Fibroblast of skin of right biceps (primary cell): ENCODE results near the gene TSPAN14.

Source experiments
- DNase-seq: peaks from one replicate; pipeline ENCODE4 v3.0.0-alpha.2; 2013

Gene TSPAN14

DNA sequence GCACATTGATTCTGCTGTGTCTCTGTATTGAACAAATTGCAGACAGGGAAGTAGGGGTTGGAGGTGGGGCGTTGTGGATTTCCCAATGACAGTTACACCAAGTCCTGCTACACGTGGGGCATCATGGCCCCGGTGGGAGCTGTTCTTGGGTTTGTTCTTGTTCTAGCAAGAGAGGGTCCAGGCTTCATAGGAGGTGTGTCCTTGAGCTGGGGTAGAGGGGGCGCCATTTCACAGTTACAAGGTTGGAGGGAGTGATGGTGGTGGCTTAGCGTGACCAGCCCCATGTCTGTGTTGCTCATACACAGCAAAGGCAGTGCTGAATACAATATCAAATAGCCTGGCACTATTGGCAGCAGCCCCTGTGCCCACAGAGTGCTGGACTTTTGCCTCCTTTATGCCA is 99.3 kb downstream of the TSPAN14 start:
- no peak for DNase-seq

DNA sequence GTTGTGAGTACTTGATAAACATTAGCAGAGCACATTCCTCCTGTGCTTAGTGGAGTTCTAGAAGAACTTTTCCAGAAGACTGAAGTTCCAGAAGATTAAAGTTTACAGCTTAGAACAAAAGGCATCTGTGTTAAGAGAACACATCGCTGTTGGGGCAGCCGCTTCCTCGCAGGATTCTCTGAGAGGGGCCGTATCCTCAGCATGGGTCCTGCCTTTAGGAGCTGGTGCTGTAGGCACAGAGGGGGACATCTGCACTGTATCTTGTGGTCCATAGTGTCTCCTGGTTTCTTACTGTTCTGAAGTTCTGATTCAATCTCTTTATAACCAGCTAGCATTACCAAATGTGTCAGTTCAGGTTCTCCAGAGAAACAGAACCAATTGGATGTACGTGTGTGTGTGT is 99.9 kb downstream of the TSPAN14 start:
- no peak for DNase-seq

- no peak for DNase-seq
Measured at GRCh38 chr10:80555415-80555814, 101.3 kb downstream of the TSPAN14 start.

- DNase-seq, result no peak
Measured at GRCh38 chr10:80561950-80562349, 107.8 kb downstream of the TSPAN14 start.

- DNase-seq, result no peak
Measured at GRCh38 chr10:80567292-80567691, 113.2 kb downstream of the TSPAN14 start.

- no peak for DNase-seq
Measured at GRCh38 chr10:80569131-80569895, 115.2 kb downstream of the TSPAN14 start.

- no peak for DNase-seq
Measured at GRCh38 chr10:80571352-80571751, 117.2 kb downstream of the TSPAN14 start.

- DNase-seq, result no peak
Measured at GRCh38 chr10:80579181-80579763, 125.2 kb downstream of the TSPAN14 start.

DNA sequence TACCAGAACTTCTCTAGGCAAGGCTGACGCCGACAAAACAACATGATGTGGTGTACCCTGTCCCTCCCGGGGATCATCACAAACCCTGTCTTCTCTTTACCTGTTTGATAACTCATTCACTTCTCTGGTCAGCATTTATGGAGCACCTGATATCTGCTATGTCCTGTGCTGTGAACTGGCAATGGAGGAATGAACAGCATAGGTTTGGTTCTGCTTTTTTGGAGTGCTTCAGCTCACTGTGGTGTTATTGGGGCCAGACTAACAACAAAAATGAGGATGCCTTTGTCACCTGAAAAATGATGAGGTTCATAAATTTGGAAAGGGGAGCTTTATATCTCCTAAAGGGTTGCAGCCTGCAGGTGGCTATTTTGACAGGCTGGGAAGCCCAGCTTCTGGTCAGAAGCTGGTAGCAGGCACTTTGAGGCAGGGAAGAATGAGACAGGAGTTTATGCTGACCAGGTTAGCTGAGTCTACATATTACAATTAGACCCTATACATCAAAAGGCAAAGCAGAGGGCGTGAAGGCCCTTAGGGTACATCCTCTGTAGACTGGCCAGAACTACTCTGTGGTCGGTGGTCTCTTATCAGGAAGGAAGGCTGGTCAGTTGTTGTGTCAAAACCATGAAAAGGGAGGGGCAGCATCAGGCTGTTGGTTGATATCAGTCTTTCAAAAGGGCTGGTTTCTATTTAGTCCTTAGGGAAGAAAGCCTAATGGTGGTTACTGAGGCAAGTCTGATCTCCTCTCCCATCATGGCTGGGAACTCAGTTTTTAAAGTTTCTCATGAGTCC is 125.9 kb downstream of the TSPAN14 start:
- DNase-seq, result no peak

DNA sequence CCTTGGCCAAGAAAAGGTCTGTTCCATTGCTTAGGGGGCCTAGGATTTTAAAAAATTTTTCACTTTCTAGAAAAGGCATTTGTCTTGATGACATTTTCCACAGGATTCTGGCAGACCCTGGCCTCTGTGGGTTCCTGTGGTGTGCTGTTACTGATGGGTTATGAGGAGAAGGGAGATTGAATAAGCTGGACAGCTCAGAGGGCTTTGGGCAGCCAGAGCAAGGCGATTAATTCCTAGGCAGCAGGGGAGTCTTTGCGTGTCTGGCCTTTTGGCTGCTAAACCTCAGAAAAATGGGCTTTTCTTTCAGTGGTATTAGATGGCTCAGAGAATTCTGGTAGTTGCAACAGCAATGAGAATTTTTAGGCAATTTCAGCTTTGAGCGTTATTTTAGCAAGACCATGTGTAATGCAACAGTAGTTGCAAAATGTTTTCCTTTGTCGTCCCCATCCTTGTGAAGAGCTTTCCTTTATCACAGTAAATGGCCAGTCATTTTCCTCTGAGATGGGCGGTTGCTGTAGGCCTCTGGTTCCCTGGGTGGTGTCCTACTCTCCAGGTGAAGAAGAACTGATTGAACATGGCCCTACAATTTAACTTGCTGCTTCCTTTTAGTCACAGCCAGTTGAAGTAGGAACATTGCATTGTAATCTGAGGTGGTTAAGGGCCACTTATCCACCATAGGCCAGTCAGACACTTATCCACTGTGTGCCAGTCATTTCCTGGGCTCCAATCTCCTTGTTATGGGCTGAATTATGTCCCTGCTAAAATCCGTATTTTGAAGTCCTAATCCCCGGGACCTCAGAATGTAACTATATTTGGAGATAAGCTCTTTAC is 126.7 kb downstream of the TSPAN14 start:
- DNase-seq, result no peak

DNA sequence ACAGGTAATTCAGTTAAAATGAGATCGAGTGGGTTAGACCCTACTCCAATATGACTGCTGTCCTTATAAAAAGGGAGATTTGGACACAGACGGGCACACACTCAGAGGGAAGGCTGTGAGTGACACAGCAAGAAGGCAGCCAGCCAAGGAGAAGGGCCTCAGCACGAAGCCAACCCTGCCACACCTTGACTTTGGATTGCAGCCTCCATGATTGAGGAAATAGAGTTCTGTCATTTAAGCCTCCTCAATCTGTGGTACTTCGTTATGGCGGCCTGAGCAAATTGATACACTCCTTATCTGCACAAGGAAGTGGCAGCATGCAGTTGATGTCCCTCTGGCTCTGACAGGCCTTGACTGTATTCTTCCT is 127.3 kb downstream of the TSPAN14 start:
- no peak for DNase-seq

- no peak for DNase-seq
Measured at GRCh38 chr10:80582286-80582960, 128.3 kb downstream of the TSPAN14 start.
